ENCODE results near the gene SEPTIN8. TPM values are rescaled to one million over a fixed set of nuclear protein-coding genes. Genes with fewer than 3 reads are reported as not detected.

The SEPTIN8 gene
- polyA plus RNA-seq, 1 of the 3 experiments (the other 2 are of a cell fraction), result 54.9 TPM

- Histone ChIP-seq H4K20me1 (ENCODE audit: insufficient read depth) (no peaks in the 10 kb centered on the region), H3K4me3 (ENCODE audit: low read depth in 2 of 2, low read length in 1 of 2) (no peak overlapping the region), H3K9me3 (no peaks in the 10 kb centered on the region), H2AFZ (ENCODE audit: low read depth) (no peak overlapping the region), H3K36me3 (replicated peaks in 1 of 2; ENCODE audit: control insufficient read depth in 1 of 2, insufficient read depth in 2 of 2, low read length in 1 of 2) (no peaks in the 10 kb centered on the region), H3K9ac (no peak overlapping the region), H3K27ac (ENCODE audit: low read depth in 2 of 2, low read length in 1 of 2) (no peak overlapping the region), H3K79me2 (ENCODE audit: insufficient read depth) (no peaks in the 10 kb centered on the region), H3F3A (replicated peaks; ENCODE audit: insufficient read depth) (no peaks in the 10 kb centered on the region), H3K4me1 (ENCODE audit: control insufficient read depth in 1 of 2, insufficient read depth in 2 of 2, low read depth in 1 of 2, low read length in 1 of 2) (peaks cover 0 to 5% of the 10 kb centered on the region in 2 experiments; a peak in 1 of 4 replicates), H3K27me3 (ENCODE audit: insufficient read depth) (no peaks in the 10 kb centered on the region), H3K4me2 (no peak overlapping the region), H3K9me2 (no peaks in the 10 kb centered on the region)
- no peak for DNase-seq
- TF ChIP-seq PBX3 (IDR thresholded peaks at IDR 0.05) (no peak), ELF1 (IDR thresholded peaks at IDR 0.05) (no peak), IRF3 (IDR thresholded peaks at IDR 0.05; ENCODE audit: low read depth, low read length) (no peak), RXRA (IDR thresholded peaks at IDR 0.05; ENCODE audit: borderline replicate concordance, low read depth) (no peak), SMC3 (IDR thresholded peaks at IDR 0.05; ENCODE audit: low read depth, low read length) (no peak), GATA2 (CRISPR knock-in tag; IDR thresholded peaks at IDR 0.05) (no peak), USF1 (IDR thresholded peaks at IDR 0.05; ENCODE audit: borderline replicate concordance, low read depth) (no peak)
- ChIA-PET POLR2A (no interaction called here), CTCF (interaction anchor here (1.1 to 2.3 kb wide), 5 partner anchors 9 to 276 kb away, joined by 3 to 18 read pairs (median 4); no protein-coding TSS in a partner anchor)
- 72% methylated on average over 5 of the region's 5 CpGs for WGBS (ENCODE audit: low lambda C conversion rate)
Measured at GRCh38 chr5:132802044-132802684, 25.1 kb upstream of the SEPTIN8 start.

- no peaks in the 10 kb centered on the region for H3K36me3 ChIP-seq (replicated peaks in 1 of 2; ENCODE audit: control insufficient read depth in 1 of 2, insufficient read depth in 2 of 2, low read length in 1 of 2)
- no peaks in the 10 kb centered on the region for H3K9me3 ChIP-seq
- 0 out of 2 replicates have a peak overlapping the region, but pooled peaks have one; percentile 58 for H2AFZ ChIP-seq (ENCODE audit: low read depth)
- no peak overlapping the region for H3K27ac ChIP-seq (ENCODE audit: low read depth in 2 of 2, low read length in 1 of 2)
- ChIA-PET CTCF (interaction anchor here (1.0 to 2.3 kb wide), 2 partner anchors 15 to 20 kb away, joined by 3 to 18 read pairs; no protein-coding TSS in a partner anchor), POLR2A (no interaction called here)
- H3K9me2 ChIP-seq, result no peaks in the 10 kb centered on the region
- no peak overlapping the region for H3K9ac ChIP-seq
- no peaks in the 10 kb centered on the region for H3K27me3 ChIP-seq (ENCODE audit: insufficient read depth)
- 60% methylated on average over 2 of the region's 2 CpGs for WGBS (ENCODE audit: low lambda C conversion rate)
- no peak for TF ChIP-seq FOSL2 (IDR thresholded peaks at IDR 0.05; ENCODE audit: borderline replicate concordance, low read depth)
- TF ChIP-seq RAD21 (IDR thresholded peaks at IDR 0.05; ENCODE audit: low read length), result no peak
- TF ChIP-seq JUND (IDR thresholded peaks at IDR 0.05), result no peak
- TF ChIP-seq EZH2phosphoT487 (IDR thresholded peaks at IDR 0.05; ENCODE audit: borderline replicate concordance, low read depth), result no peak
- TF ChIP-seq PBX3 (IDR thresholded peaks at IDR 0.05), result no peak
- TF ChIP-seq MEF2A (IDR thresholded peaks at IDR 0.05; ENCODE audit: borderline replicate concordance, low read depth), result no peak
- no peak for TF ChIP-seq CHD2 (IDR thresholded peaks at IDR 0.05; ENCODE audit: low read length, partially characterized antibody)
- no peak overlapping the region for H3K4me2 ChIP-seq
- no peak overlapping the region for H3K4me3 ChIP-seq (ENCODE audit: low read depth in 2 of 2, low read length in 1 of 2)
- peaks cover 0 to 5% of the 10 kb centered on the region in 2 experiments; a peak in 1 of 4 replicates for H3K4me1 ChIP-seq (ENCODE audit: control insufficient read depth in 1 of 2, insufficient read depth in 2 of 2, low read depth in 1 of 2, low read length in 1 of 2)
- H3F3A ChIP-seq (replicated peaks; ENCODE audit: insufficient read depth), result no peaks in the 10 kb centered on the region
- DNase-seq, result no peak
- H3K79me2 ChIP-seq (ENCODE audit: insufficient read depth), result no peaks in the 10 kb centered on the region
- no peaks in the 10 kb centered on the region for H4K20me1 ChIP-seq (ENCODE audit: insufficient read depth)
Measured at GRCh38 chr5:132800545-132800944, 23.5 kb upstream of the SEPTIN8 start.
